ES-I3 (cell line): ENCODE results near the gene CAMTA1.

Experiments
- H3K36me3 ChIP-seq: 2 replicates; pipeline ENCODE4 v1.6.1; 2013; ENCODE audit warnings: mild to moderate bottlenecking, low read length, control low read depth, moderate library complexity; ENCODE audit not compliant: insufficient read depth
- H3K4me1 ChIP-seq: 2 replicates; pipeline ENCODE4 v1.6.1; 2013; ENCODE audit warnings: mild to moderate bottlenecking, control low read depth, low read length; ENCODE audit not compliant: insufficient read depth
- H3K9ac ChIP-seq: 2 replicates; pipeline ENCODE4 v1.6.1; 2013; ENCODE audit warnings: low read depth, mild to moderate bottlenecking, low read length, moderate library complexity
- H3K9me3 ChIP-seq: 2 replicates; pipeline ENCODE4 v1.6.1; 2013; ENCODE audit warnings: mild to moderate bottlenecking, low read length, moderate library complexity; ENCODE audit not compliant: control insufficient read depth, insufficient read depth

The CAMTA1 gene

DNA sequence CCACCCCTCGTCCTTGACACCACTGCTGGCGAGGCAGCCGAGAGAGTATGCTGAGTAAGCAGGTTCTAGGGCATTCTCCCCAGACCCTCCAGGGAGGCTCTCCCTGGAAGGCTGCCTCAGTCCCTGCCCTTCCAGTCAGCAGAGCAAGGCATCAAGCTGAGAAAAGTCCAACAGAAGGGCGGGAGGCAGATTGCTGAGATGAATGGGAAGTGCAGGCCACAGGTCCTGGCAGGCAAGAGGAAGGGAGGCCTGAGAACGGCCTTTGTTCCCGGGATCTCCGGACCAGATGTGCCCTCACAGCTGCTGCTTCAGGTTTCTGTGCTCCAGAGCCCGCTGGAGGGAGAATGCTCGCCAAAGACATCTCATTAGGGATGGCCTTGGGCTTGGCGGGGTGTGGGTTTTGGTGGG, 715.8 kb downstream of the CAMTA1 start:
- no peaks in the 10 kb centered on the region for H3K36me3 ChIP-seq
- H3K9ac ChIP-seq: no peak overlapping the region
- no peaks in the 10 kb centered on the region for H3K9me3 ChIP-seq
- peaks cover 5% of the 10 kb centered on the region; the same call in 1 of the 2 replicates for H3K4me1 ChIP-seq

DNA sequence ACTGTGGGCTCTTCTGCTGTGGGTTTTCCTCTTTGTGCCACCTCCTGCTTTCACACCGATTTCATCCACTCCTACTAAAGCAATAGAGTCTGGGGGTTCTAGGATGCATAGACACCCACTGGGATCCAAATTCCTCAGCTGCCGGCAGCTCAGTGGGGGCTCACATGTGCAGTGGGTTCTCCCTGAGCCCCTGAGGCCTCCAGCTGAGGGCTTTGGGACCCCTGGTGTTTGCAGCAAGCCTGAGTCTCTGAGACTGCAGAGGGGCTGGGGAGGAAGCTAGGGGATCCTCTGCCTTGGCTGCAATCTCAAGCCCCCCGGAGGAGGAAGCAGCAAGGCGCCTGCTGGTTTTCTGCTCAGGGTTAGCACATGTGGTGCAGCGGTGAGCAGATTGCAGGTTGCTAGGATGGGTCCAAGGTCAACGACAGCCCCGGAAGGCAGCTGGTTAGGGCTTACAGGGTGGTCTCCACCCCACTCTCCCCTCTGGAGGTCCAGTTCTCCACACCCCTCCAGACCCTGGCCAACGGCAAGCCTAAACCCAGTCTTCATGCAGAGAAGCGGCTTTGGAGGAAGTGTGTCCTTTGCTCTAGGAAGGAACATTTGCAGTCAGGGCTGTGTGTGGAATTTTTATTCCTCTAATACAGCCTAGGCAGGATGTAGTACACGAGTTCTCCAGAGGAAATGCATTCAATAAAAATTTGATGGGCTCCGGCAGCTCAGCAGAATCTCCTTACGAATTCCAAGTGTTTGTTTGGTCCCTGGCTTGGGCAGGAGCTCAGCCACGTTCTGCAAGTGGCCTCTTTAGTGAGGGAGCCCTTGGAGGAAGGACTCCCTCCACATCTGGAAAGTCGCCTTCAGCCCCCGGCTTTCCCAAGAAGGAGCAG, 716.7 kb downstream of the CAMTA1 start:
- H3K9ac ChIP-seq: no peak overlapping the region
- H3K36me3 ChIP-seq: no peaks in the 10 kb centered on the region
- H3K4me1 ChIP-seq: peaks cover 5% of the 10 kb centered on the region; the same call in 1 of the 2 replicates
- H3K9me3 ChIP-seq: no peaks in the 10 kb centered on the region

DNA sequence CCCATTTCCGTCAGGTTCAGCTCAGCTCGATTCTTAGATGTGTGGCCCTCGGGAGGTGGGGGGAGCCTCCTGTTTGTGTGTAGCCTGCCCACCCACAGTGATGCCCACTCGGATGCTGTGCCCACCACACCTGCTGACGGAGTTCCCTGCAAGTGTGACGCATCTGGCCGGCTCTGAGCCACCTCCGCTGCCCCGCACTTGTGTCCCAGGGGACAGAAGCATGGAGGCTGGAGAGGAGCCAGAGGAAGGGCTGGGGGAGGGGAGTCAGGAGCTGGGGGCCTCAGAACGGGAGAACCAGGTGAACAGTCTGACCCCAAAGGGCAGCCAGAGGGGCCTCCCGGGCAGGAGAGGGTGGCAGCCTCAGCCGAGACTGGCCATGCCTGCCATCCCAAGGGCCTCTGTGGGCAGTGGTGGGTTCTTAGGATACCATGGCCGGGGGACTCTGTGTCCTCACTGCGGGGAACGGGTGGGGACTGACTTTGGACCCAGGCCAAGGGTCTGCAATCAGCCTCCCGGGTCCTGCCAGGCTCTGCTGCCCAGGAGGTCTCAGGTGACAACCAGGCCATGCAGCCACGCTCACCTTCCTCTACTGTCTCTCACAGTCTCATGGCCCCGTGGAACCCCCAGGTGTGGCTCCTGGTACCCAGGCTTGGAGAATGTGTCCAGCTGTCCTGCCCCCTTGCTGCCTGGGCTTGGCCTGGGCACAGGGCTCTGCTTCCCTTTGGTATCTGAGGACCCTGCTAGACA, 718.6 kb downstream of the CAMTA1 start:
- Histone ChIP-seq H3K36me3 (no peaks in the 10 kb centered on the region), H3K4me1 (peaks cover 14% of the 10 kb centered on the region; the same call in 1 of the 2 replicates), H3K9ac (no peak overlapping the region), H3K9me3 (no peaks in the 10 kb centered on the region)

DNA sequence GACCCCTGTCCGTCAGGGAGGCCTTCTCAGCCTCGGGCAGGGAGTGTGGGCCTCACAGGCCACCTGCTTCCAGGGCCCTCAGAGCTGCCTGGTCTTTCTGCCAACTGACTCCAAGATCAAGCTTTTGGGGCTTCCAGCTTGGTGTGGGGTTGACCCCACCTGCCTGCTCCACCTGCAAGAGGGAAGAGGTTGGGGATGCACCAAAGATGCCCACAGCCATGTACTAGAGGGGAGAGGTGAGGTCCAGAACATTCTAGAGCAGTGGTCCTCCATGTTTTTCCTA, 719.1 kb downstream of the CAMTA1 start:
- H3K9me3 ChIP-seq: no peaks in the 10 kb centered on the region
- peaks cover 16% of the 10 kb centered on the region; the same call in 1 of the 2 replicates for H3K4me1 ChIP-seq
- H3K36me3 ChIP-seq: no peaks in the 10 kb centered on the region
- H3K9ac ChIP-seq: no peak overlapping the region

DNA sequence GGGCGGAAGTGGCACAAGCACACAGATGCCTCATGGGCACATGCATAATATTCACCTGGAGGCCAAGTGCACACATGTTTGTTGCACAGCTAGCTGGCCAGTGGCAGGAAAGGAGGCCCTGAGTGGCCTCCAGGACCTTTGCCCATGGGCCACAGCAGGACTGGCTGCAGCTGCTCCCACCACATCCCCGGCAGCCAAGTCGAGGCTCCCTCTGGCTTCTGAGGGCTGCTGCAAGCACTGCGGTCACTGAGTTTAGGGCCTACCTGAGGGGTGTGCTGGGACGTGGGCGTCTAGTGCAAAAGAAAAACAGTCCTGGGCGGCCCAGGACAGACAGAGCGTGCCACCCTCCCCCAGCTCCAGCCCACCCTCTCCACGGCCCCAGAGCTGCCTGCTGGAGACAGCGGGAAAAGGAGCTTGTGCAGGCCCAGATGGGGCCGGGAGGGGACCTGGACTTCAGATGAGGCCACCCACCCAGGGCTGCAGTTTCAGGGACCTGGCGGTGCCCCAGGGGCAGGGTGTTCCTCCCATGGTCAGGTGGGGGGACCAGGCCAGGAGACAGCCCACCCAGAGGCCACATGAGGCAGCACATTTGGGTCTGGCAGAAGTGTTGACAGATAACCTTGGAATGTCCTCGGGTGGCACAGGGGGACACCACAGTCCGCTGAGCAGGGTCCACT, 720.0 kb downstream of the CAMTA1 start:
- Histone ChIP-seq H3K36me3 (no peaks in the 10 kb centered on the region), H3K9ac (no peak overlapping the region), H3K4me1 (peaks cover 16% of the 10 kb centered on the region; the same call in 1 of the 2 replicates), H3K9me3 (no peaks in the 10 kb centered on the region)

DNA sequence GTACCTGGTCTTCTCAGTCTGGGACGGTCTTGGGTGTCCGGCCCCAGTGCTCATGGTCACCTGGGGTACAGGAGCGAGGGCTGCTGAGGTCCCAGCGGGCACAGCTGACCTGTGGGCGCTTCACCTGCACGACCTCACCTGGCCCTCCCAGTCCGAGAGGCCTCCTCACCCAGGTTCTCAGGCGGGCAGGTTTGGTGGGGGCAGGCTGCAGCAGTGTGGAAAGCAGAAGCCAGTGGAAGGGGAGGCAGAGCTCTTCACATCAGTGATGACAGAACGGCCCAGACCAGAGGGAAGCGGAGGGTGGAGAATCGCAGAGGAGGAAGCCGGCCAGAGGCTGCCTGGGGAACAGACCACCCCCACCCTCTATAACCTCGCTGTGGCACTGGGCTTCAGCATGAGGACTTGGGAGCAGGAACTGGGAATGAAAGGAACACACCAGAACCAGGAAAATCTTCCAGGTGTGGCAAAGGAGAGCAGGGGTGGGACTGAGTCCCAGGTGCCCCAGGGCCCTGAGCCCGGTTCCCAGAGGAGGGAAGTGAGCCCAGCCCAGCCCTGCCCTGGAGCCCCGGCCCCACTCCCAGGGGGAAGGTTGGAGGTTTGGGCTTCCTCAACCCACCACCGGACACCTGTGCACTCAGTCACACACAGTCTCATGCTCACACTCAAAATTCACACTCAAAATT, 720.7 kb downstream of the CAMTA1 start:
- H3K9me3 ChIP-seq: no peaks in the 10 kb centered on the region
- H3K36me3 ChIP-seq: no peaks in the 10 kb centered on the region
- peaks cover 16% of the 10 kb centered on the region; the same call in 1 of the 2 replicates for H3K4me1 ChIP-seq
- no peak overlapping the region for H3K9ac ChIP-seq

DNA sequence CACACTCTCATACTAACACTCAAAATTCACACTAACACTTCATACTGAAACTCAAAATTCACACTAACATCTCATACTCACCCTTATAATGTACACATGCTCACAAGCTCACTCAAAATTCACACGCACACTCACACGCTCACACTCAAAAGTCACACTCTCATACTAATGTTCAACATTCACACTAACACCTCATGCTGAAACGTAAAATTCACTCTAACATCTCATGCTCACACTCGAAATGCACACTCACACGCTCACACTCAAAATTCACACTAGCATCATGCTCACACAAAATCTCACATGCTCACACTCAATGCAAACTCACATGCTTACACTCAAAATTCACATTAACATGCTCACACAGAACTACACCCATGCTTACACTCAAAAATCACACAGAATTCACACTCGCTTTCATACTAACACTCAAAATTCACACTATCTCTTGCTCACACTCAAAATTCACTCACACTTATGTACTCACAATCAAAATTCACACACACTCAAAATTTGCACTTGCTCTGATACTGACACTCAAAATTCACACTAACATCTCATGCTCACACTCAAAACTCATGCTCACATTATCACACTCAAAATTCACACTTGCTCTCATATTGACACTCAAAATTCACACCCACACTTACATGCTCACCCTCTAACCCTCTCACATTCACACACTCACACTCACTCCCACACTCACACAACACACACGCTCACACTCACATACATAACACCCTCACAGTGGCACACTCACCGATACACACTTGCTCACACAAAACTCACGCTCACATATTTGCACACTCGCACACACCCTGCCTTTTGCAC, 721.4 kb downstream of the CAMTA1 start:
- H3K36me3 ChIP-seq: no peaks in the 10 kb centered on the region
- H3K9me3 ChIP-seq: no peaks in the 10 kb centered on the region
- H3K9ac ChIP-seq: no peak overlapping the region
- H3K4me1 ChIP-seq: peaks cover 15% of the 10 kb centered on the region; the same call in 1 of the 2 replicates

DNA sequence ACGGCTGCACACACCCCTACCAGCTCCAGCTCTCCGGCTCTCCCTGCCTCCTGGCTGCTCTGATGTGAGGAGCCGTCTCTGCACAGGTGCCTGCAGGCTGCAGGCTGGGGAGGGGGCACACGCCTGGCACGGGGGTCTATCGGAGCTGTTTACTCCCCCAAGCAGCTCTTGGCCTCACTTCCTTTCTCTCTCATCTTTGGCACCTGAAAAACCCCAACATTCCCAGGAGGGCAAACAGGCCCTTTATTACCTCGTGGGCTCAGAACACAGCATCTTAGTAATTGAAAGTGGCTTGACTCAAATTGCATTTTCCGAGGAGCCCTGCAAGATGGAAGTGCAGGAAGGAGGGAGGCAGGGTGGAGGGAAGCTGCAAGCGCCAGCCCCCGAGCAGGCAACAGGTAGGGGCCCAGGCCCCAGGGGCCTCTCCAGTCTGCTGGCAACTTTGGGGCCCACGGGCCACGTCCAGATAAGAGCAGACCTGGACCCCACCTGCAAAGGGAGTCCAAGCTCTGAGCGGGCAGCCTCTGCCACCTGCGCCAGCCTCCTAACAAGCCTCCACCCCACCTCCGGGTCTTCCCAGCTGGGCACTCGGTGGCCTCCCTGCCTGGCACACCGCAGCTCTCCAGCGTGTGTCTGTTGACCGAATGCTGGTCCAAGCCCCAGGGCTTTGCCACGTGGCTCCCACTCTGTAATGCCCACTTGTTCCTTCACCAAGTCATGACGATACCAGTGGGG, 722.2 kb downstream of the CAMTA1 start:
- peaks cover 11% of the 10 kb centered on the region; the same call in 1 of the 2 replicates for H3K4me1 ChIP-seq

DNA sequence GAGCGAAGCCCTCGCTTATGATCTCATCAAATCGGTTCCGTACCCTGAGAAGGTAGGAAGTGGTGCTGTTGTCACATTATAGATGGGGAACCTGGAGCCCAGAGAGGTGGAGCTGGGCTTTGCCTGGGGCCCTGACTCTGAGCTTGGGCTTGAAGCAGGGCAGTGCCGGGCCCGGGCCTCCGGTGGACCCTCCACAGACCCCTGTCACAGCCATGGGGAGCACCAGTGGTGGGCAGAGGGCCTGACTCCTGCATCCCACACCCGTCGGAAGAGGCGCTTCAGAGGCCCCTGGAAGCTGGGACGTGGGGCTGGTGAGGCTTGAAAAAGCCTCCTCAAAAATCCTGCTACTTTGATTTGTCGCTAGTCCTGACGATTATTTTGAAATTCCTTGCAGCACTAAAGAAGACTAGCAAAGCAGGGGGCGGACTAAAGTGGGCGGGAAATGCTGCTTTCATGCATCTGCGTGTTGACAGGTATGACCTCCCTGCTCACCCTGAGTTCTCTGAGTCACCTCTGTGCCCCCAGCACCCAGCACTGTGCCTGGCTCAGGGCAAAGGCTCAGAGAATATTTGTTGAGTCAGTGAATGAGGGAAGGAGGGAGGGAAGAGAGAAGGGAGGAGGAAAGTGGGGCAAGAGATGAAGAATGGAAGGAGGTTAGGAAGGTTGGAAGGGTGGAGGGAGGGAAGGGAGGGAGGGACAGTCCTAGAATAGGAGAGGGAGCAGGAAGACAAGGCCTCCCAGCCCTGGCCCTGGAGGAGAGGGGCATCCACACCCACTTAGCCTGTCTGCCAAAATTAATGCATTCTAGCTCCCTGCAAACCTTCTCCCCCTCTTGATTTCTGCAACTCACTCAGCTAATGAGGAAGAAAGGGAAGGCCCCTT, 723.0 kb downstream of the CAMTA1 start:
- no peaks in the 10 kb centered on the region for H3K9me3 ChIP-seq
- H3K36me3 ChIP-seq: no peaks in the 10 kb centered on the region
- H3K4me1 ChIP-seq: peaks cover 11% of the 10 kb centered on the region; the same call in 1 of the 2 replicates
- H3K9ac ChIP-seq: no peak overlapping the region

More for the DNA sequence above, 722.2 kb downstream of the CAMTA1 start:
- Histone ChIP-seq H3K36me3 (no peaks in the 10 kb centered on the region), H3K9me3 (no peaks in the 10 kb centered on the region), H3K9ac (no peak overlapping the region)

DNA sequence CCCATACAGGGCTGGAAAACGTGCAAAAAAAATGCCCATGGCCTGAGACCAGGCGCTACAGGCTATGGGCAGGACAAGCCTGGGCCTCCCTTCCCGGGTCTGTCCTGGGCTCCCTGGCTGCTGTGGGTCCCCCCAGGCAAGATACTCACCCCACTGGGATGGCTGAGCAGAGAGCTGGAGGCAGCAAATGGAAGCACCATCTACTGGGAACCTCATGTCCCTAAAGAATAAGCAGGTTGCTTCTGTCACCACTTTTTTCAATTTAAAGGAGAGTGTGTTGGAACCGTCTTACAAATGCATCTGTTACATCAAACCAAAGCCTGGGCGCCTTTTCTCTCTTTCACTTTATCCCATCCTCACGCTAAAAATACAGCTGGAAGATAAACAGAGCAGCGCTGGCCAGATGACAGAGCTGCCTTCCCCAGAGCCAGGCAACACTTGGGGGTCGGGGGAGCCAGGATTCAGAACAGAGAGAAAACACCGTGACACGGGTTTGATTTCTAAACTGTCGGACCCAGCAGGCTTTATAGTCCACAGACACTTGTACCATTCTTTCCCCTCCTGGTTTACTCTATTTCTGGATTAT, 723.8 kb downstream of the CAMTA1 start:
- H3K36me3 ChIP-seq: no peaks in the 10 kb centered on the region
- H3K9ac ChIP-seq: no peak overlapping the region
- peaks cover 11% of the 10 kb centered on the region; the same call in 1 of the 2 replicates for H3K4me1 ChIP-seq
- no peaks in the 10 kb centered on the region for H3K9me3 ChIP-seq

DNA sequence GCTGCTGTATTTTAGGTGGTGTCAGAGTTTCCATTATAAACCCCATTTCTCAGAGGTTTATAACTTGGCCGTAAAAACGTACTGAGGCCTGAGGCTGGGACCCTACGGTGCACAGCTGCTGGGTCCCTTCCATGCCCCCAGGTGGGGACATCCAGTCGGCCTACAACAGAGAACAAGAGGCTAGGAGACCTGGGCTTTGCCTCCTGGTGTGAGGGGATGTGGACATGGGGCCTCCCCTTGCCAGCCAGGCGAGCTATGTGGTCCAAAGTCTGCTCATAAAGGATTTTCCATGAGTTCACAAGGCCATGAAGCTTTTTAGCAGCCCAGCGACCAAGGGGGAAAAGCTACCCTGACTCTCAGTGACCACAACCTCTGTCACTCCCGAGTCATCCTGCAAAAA, 724.3 kb downstream of the CAMTA1 start:
- Histone ChIP-seq H3K36me3 (no peaks in the 10 kb centered on the region), H3K9ac (no peak overlapping the region), H3K9me3 (no peaks in the 10 kb centered on the region), H3K4me1 (peaks cover 11% of the 10 kb centered on the region; the same call in 1 of the 2 replicates)

DNA sequence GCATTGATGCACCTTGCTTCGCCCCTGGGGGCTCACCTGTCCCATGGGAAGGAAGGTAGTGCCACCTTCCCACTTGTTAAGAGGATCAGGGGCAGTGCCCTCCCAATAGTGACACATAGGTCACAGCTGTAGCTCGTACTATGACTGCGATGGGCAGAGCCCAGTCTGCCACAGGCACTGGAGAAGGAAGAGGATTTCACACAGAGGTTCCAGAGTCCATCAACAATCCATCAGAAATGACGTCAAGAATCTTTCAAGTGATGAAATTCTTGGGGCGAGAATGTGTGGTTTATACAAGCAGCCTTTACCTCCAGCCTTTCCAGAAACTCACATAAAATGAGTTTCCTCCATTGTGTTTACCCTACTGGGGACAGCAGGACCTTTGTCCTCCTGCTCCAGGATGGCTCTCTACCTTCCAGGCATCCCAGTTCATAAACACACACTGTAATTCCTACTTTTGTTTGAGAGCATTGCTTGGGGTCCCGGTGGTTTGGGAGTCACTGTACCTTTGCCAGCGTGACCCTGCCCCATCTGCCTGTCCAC, 725.2 kb downstream of the CAMTA1 start:
- no peak overlapping the region for H3K9ac ChIP-seq
- no peaks in the 10 kb centered on the region for H3K36me3 ChIP-seq
- H3K4me1 ChIP-seq: peaks cover 11% of the 10 kb centered on the region; the same call in 1 of the 2 replicates
- H3K9me3 ChIP-seq: no peaks in the 10 kb centered on the region
